GM23338 (cell line): ENCODE measurements around the gene ARHGEF1. TPM values are rescaled to one million over a fixed set of nuclear protein-coding genes. Genes with fewer than 3 reads are reported as not detected.
A peak's percentile ranks its signal among the peaks of the same experiment; 100 is the strongest.

ENCODE experiments used
- ATAC-seq: fragments of 200-7000 bp; cut with Tn5 transposase; 3 replicates; pipeline ENCODE4 v1.9.1; 2020
- DNase-seq: peaks from one replicate; pipeline ENCODE4 v3.0.0-alpha.2; 2015; ENCODE audit warnings: low spot score
- H2AFZ ChIP-seq: fragments of 200-600 bp; sonication (generic); 2 replicates; pipeline ENCODE4 v1.8.0; 2016; ENCODE audit warnings: antibody characterized with exemption, mild to moderate bottlenecking, moderate library complexity
- H3F3A ChIP-seq: fragments of 200-600 bp; sonication (generic); replicated peaks from 2 replicates; pipeline ENCODE4 v1.8.0; 2017; ENCODE audit warnings: antibody characterized with exemption, mixed run types, low read depth
- H3K27ac ChIP-seq: fragments of 200-600 bp; sonication (generic); 2 replicates; pipeline ENCODE4 v1.6.1; 2016; ENCODE audit warnings: low read depth
- H3K27me3 ChIP-seq: fragments of 200-600 bp; sonication (generic); 2 replicates; pipeline ENCODE4 v1.8.0; 2016; ENCODE audit warnings: mild to moderate bottlenecking, mixed run types, moderate library complexity; ENCODE audit not compliant: insufficient read depth
- H3K36me3 ChIP-seq: fragments of 200-600 bp; sonication (generic); 2 replicates; pipeline ENCODE4 v1.8.0; 2016; ENCODE audit warnings: mild to moderate bottlenecking; ENCODE audit not compliant: insufficient read depth
- H3K4me1 ChIP-seq: fragments of 200-600 bp; sonication (generic); 2 replicates; pipeline ENCODE4 v1.8.0; 2016; ENCODE audit warnings: mild to moderate bottlenecking, moderate library complexity; ENCODE audit not compliant: insufficient read depth
- H3K4me2 ChIP-seq: fragments of 200-600 bp; sonication (generic); 2 replicates; pipeline ENCODE4 v1.7.1; 2017; ENCODE audit warnings: mixed run types
- H3K4me3 ChIP-seq: fragments of 200-600 bp; sonication (generic); 2 replicates; pipeline ENCODE4 v1.6.1; 2016; ENCODE audit warnings: mixed run types
- H3K79me2 ChIP-seq: fragments of 200-600 bp; sonication (generic); replicated peaks from 2 replicates; pipeline ENCODE4 v1.8.0; 2017; ENCODE audit warnings: mild to moderate bottlenecking; ENCODE audit not compliant: insufficient read depth
- H3K9me2 ChIP-seq: fragments of 200-600 bp; sonication (generic); 2 replicates; pipeline ENCODE4 v1.8.0; 2017; ENCODE audit not compliant: insufficient read depth
- H4K20me1 ChIP-seq: fragments of 200-600 bp; sonication (generic); replicated peaks from 2 replicates; pipeline ENCODE4 v1.8.0; 2017; ENCODE audit warnings: mild to moderate bottlenecking; ENCODE audit not compliant: insufficient read depth
- H3K27ac Mint-ChIP-seq: 2 replicates; pipeline ENCODE4 v1.8.0; 2020; ENCODE audit warnings: inconsistent platforms, mild to moderate bottlenecking, moderate library complexity, mixed read lengths
- H3K27me3 Mint-ChIP-seq: 3 replicates; pipeline ENCODE4 v1.8.0; 2022; ENCODE audit warnings: low read depth, mild to moderate bottlenecking, moderate library complexity, mixed read lengths, inconsistent platforms; ENCODE audit not compliant: insufficient read depth, poor library complexity
- H3K36me3 Mint-ChIP-seq: 3 replicates; pipeline ENCODE4 v1.8.0; 2021; ENCODE audit warnings: low read depth, mild to moderate bottlenecking, inconsistent platforms, moderate library complexity, mixed read lengths
- H3K4me1 Mint-ChIP-seq: 3 replicates; pipeline ENCODE4 v1.8.0; 2020; ENCODE audit warnings: mild to moderate bottlenecking, inconsistent platforms, mixed read lengths
- H3K4me3 Mint-ChIP-seq: 3 replicates; pipeline ENCODE4 v1.8.0; 2021; ENCODE audit warnings: moderate library complexity, mild to moderate bottlenecking, inconsistent platforms, mixed read lengths
- H3K9me3 Mint-ChIP-seq: 3 replicates; pipeline ENCODE4 v1.8.0; 2020; ENCODE audit warnings: moderate library complexity, mild to moderate bottlenecking, inconsistent platforms, mixed read lengths
- CREB1 ChIP-seq: fragments of 250-450 bp; sonication (Bioruptor Pico); IDR thresholded peaks from 2 replicates; pipeline ENCODE4 v1.5.0; 2020; ENCODE audit warnings: low read depth, mild to moderate bottlenecking, moderate library complexity
- CTCF ChIP-seq, 2 experiments: fragments of 200-600 bp in 1 of 2; sonication (generic) in 1 of 2; conservative IDR thresholded peaks; 2 replicates each; pipeline versions ENCODE4 v1.5.1 to v1.6.1; 2016 to 2017; ENCODE audit warnings: antibody characterized with exemption in 2 of 2, low read depth in 2 of 2, mild to moderate bottlenecking in 2 of 2, moderate library complexity in 1 of 2
- ETS1 ChIP-seq: IDR thresholded peaks from 2 replicates; pipeline ENCODE4 v1.6.1; 2016; ENCODE audit warnings: antibody characterized with exemption
- EZH2 ChIP-seq: fragments of 200-600 bp; sonication (generic); IDR thresholded peaks from one replicate; pipeline ENCODE4 v1.8.0; 2017; ENCODE audit warnings: antibody characterized with exemption, mild to moderate bottlenecking, low read depth; ENCODE audit not compliant: unreplicated experiment
- EZH2phosphoT487 ChIP-seq: fragments of 200-600 bp; sonication (generic); IDR thresholded peaks from one replicate; pipeline ENCODE4 v1.8.1; 2018; ENCODE audit warnings: antibody characterized with exemption; ENCODE audit not compliant: unreplicated experiment
- JUNB ChIP-seq: IDR thresholded peaks from one replicate; pipeline ENCODE4 v1.6.1; 2016; ENCODE audit warnings: antibody characterized with exemption; ENCODE audit not compliant: unreplicated experiment
- NANOG ChIP-seq: IDR thresholded peaks from 2 replicates; pipeline ENCODE4 v1.6.1; 2016; ENCODE audit warnings: antibody characterized with exemption, borderline replicate concordance
- POLR2AphosphoS5 ChIP-seq: IDR thresholded peaks from 2 replicates; pipeline ENCODE4 v1.6.1; 2016; ENCODE audit warnings: antibody characterized with exemption, low read depth
- ZNF114 ChIP-seq: fragments of 250-450 bp; sonication (Bioruptor Pico); IDR thresholded peaks from 2 replicates; pipeline ENCODE4 v1.5.0; 2020; ENCODE audit warnings: mild to moderate bottlenecking, moderate library complexity
- ZNF331 ChIP-seq: fragments of 250-450 bp; sonication (Bioruptor Pico); IDR thresholded peaks from 2 replicates; pipeline ENCODE4 v1.5.0; 2020; ENCODE audit warnings: low read depth, mild to moderate bottlenecking, moderate library complexity
- ZNF462 ChIP-seq: fragments of 250-450 bp; sonication (Bioruptor Pico); IDR thresholded peaks from 2 replicates; pipeline ENCODE4 v1.5.0; 2020; ENCODE audit warnings: mild to moderate bottlenecking, moderate library complexity
- polyA plus RNA-seq: library from polyadenylated mRNA; unstranded; fragments of >200 nt; fragmentation: Nextera tagmentation; extraction: Ambion mirVana; gene quantifications from 2 replicates; pipeline ENCODE4 v1.2.1, GENCODE V29; 2016
- total RNA-seq: library from RNA; depleted of rRNA; stranded (reverse); fragments of >200 nt; shearing (Covaris generic); gene quantifications from 2 replicates; pipeline ENCODE4 v1.2.3, GENCODE V29; 2014

ARHGEF1 gene
- total and polyA plus RNA-seq, 2 experiments from 2014 or later, result 41.3 to 44.7 TPM

GRCh38 chr19:41890936-41891335 lies 8.0 kb downstream of the ARHGEF1 start (continued):
- TF ChIP-seq ETS1 (no peak), CREB1 (CRISPR knock-in tag) (no peak)

GRCh38 chr19:41892173-41892902 lies 9.4 kb downstream of the ARHGEF1 start:
- no peaks in the 10 kb centered on the region for H3K27me3 ChIP-seq
- peaks cover 5% of the 10 kb centered on the region; the same call in 1 of the 2 replicates for H3F3A ChIP-seq
- Mint-ChIP-seq H3K4me1 (peaks cover 35% of the 10 kb centered on the region), H3K9me3 (peaks cover 3% of the 10 kb centered on the region; the same call in 1 of the 3 replicates), H3K36me3 (peaks cover 26% of the 10 kb centered on the region; the same call in 2 of the 3 replicates), H3K27ac (no peak overlapping the region), H3K4me3 (no peak overlapping the region), H3K27me3 (peaks cover 9% of the 10 kb centered on the region)
- H2AFZ ChIP-seq, result no peak overlapping the region
- no peaks in the 10 kb centered on the region for H3K79me2 ChIP-seq
- H3K4me1 ChIP-seq, result peaks cover 13% of the 10 kb centered on the region
- no peak overlapping the region for H3K4me2 ChIP-seq
- ATAC-seq (no peak), DNase-seq (no peak)
- H3K4me3 ChIP-seq, result no peak overlapping the region
- H4K20me1 ChIP-seq, result peaks cover 4% of the 10 kb centered on the region; the same call in 1 of the 2 replicates
- H3K36me3 ChIP-seq, result no peaks in the 10 kb centered on the region
- H3K9me2 ChIP-seq, result no peaks in the 10 kb centered on the region
- TF ChIP-seq EZH2, result no peak
- TF ChIP-seq POLR2AphosphoS5, result no peak
- TF ChIP-seq ZNF331, result no peak
- TF ChIP-seq EZH2phosphoT487, result no peak
- TF ChIP-seq JUNB, result no peak
- no peak for TF ChIP-seq CREB1 (CRISPR knock-in tag)
- no peak overlapping the region for H3K27ac ChIP-seq

- DNase-seq, result peak; percentile 63
- ATAC-seq, result peak; percentile 18
These were observed 10.9 kb downstream of the ARHGEF1 start for GRCh38 chr19:41893899-41894298.

More at GRCh38 chr19:41893899-41894298, 10.9 kb downstream of the ARHGEF1 start:
- H3K9me3 Mint-ChIP-seq, result peaks cover 3% of the 10 kb centered on the region; the same call in 1 of the 3 replicates
- no peak overlapping the region for H3K4me3 ChIP-seq
- no peaks in the 10 kb centered on the region for H3K9me2 ChIP-seq
- no peak overlapping the region for H3K4me3 Mint-ChIP-seq
- peaks cover 23% of the 10 kb centered on the region; the same call in 2 of the 3 replicates for H3K36me3 Mint-ChIP-seq
- 0 out of 2 replicates have a peak, but pooled peaks cover 6% of the 10 kb centered on the region for H3K4me1 ChIP-seq
- H3K4me1 Mint-ChIP-seq, result peaks cover 29% of the 10 kb centered on the region
- peaks cover 3% of the 10 kb centered on the region; the same call in 1 of the 2 replicates for H4K20me1 ChIP-seq
- no peaks in the 10 kb centered on the region for H3K79me2 ChIP-seq
- peaks cover 13% of the 10 kb centered on the region for H3K27me3 Mint-ChIP-seq
- H3K27ac ChIP-seq, result no peak overlapping the region
- H3K27me3 ChIP-seq, result no peaks in the 10 kb centered on the region
- peak overlapping the region; percentile 31; the same call in 1 of the 2 replicates for H3K27ac Mint-ChIP-seq
- no peaks in the 10 kb centered on the region for H3K36me3 ChIP-seq
- peaks cover 5% of the 10 kb centered on the region; the same call in 1 of the 2 replicates for H3F3A ChIP-seq
- H3K4me2 ChIP-seq, result no peak overlapping the region
- TF ChIP-seq ZNF462 (CRISPR knock-in tag), result no peak
- no peak for TF ChIP-seq ZNF114 (CRISPR knock-in tag)
- TF ChIP-seq JUNB, result no peak
- peak; percentile 29 to 58 for TF ChIP-seq CTCF (conservative IDR thresholded peaks at IDR 0.05; ENCODE audit: low read depth in 2 of 2)
- no peak for TF ChIP-seq NANOG
- no peak overlapping the region for H2AFZ ChIP-seq
